ENCODE data around the gene KBTBD8.

Gene KBTBD8

GRCh38 chr3:66998904-66999235, 763 bp downstream of the KBTBD8 start:
- DNase-seq (ENCODE audit: low spot score): no peak

- no peak for DNase-seq (ENCODE audit: low spot score)
Observed at GRCh38 chr3:67000009-67000408, 1.9 kb downstream of the KBTBD8 start.

GRCh38 chr3:67001086-67001861, 3.2 kb downstream of the KBTBD8 start:
- DNase-seq (ENCODE audit: low spot score): no peak

- DNase-seq (ENCODE audit: low spot score): no peak
Observed at GRCh38 chr3:67005974-67006373, 7.9 kb downstream of the KBTBD8 start.

- no peak for DNase-seq (ENCODE audit: low spot score)
Observed at GRCh38 chr3:67006460-67006859, 8.4 kb downstream of the KBTBD8 start.

- no peak for DNase-seq (ENCODE audit: low spot score)
Observed at GRCh38 chr3:67008388-67008787, 10.3 kb downstream of the KBTBD8 start.

GRCh38 chr3:67009716-67010115, 11.6 kb downstream of the KBTBD8 start:
- no peak for DNase-seq (ENCODE audit: low spot score)

GRCh38 chr3:67011414-67012131, 13.5 kb downstream of the KBTBD8 start:
- no peak for DNase-seq (ENCODE audit: low spot score)

GRCh38 chr3:67012564-67012963, 14.5 kb downstream of the KBTBD8 start:
- DNase-seq (ENCODE audit: low spot score): no peak

GRCh38 chr3:67015702-67016484, 17.8 kb downstream of the KBTBD8 start:
- no peak for DNase-seq (ENCODE audit: low spot score)

- no peak for DNase-seq (ENCODE audit: low spot score)
Observed at GRCh38 chr3:67016522-67017080, 18.5 kb downstream of the KBTBD8 start.

GRCh38 chr3:67017211-67017610, 19.1 kb downstream of the KBTBD8 start:
- DNase-seq (ENCODE audit: low spot score): no peak

GRCh38 chr3:67018105-67018788, 20.1 kb downstream of the KBTBD8 start:
- DNase-seq (ENCODE audit: low spot score): peak; percentile 14

GRCh38 chr3:67018789-67019526, 20.9 kb downstream of the KBTBD8 start:
- no peak for DNase-seq (ENCODE audit: low spot score)

- DNase-seq (ENCODE audit: low spot score): no peak
Observed at GRCh38 chr3:67028001-67028784, 30.1 kb downstream of the KBTBD8 start.

- no peak for DNase-seq (ENCODE audit: low spot score)
Observed at GRCh38 chr3:67030785-67031740, 33.0 kb downstream of the KBTBD8 start.

- no peak for DNase-seq (ENCODE audit: low spot score)
Observed at GRCh38 chr3:67031986-67032385, 33.9 kb downstream of the KBTBD8 start.

GRCh38 chr3:67033079-67033478, 35.0 kb downstream of the KBTBD8 start:
- DNase-seq (ENCODE audit: low spot score): no peak

GRCh38 chr3:67034371-67034770, 36.3 kb downstream of the KBTBD8 start:
- no peak for DNase-seq (ENCODE audit: low spot score)
